GM18868 (cell line): ENCODE measurements around the gene PITPNB.

Experiments
- ATAC-seq: cut with Tn5 transposase; IDR thresholded peaks from one replicate; pipeline ENCODE4 v1.9.1; 2021; ENCODE audit warnings: mild to moderate bottlenecking, moderate library complexity; ENCODE audit not compliant: unreplicated experiment

PITPNB gene

GRCh38 chr22:27919942-27920755 lies 1.1 kb upstream of the PITPNB start:
- ATAC-seq = peak; percentile 31

DNA sequence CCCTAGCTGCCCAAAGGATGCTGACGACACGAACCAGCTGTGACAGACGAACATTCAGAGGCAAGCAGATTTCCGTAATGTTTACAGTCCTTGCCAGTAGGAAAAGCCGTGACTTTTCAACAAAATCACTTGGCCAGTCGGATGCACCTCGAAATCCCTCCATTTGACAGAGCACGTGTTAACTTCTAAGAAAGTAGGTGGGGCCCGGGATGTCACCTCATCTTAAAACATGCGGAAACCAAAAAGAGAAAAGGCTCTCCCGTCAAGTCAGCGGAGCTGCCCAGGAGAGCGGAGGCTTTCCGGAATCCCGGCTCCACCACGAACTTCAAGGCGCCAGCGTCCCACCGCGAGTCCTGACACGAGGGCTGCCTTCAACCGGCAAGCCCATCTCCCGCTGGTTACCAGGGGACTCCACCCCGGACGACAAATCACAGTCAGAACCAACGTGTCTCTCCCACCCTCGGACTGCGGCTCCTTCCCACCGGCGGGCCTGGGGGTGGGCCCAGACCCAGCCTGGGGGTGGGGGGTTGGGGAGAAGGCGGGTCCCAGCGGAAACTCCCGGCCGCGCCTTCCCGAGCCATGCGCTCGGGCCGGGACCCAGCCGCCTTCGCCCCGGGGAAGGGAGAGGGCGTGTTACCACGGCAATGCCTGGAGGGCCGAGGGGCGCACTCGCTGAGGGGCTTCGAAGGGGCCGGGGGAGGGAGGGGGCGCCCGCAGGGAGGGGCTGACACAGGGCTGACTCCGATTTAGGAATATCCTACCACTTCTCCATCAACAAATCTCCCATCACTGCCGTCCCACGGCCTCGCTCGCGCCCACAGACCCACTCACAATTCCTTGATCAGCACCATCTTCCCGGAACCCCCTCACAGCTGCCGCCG lies 475 bp downstream of the PITPNB start:
- peak; percentile 36 for ATAC-seq

- ATAC-seq = no peak
Observed at GRCh38 chr22:27915986-27916385, 3.1 kb downstream of the PITPNB start.

DNA sequence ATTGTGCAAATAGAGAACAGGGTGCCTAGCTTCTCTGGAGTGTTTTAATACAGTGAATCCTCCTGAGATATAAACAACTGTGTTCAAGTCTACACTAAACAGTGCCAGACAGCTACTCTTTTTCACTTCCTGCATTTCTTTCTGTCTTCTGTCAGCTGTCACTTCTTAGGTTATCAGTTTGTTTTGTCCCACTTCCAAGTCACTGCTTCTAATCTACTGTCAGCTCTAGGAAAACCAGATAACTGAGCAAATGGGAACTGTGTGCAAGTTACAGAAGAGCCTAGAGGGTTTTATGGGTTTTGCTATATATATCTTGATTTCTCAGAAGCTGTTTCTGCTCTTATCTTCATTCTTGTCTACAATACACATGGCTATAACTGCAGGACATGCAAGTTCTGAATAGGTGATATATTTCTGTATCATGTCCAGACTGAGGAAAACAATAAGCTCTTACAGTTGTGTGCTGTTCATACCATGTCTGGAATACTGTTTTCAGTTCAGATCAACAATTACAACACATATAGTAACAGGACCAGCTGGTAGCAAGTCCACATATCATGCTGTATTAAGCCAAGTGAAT lies 5.8 kb downstream of the PITPNB start:
- no peak for ATAC-seq

DNA sequence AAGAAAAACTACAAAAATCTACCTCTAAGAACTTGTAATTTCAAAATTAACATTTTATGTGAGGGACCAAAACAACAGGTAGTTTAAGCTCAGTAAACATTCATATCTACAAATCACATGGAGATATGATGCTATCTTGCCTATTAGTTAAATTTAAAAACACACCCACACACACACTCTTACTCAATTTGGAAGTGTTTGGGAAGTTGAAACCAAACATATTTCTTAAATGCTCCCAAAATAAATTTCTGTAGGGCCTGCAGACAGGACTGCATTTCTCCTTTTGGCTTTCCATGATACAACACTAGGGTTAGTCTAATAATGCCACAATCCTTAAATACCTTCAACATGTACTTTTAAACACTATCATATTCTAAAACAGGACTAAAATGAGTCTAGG lies 7.0 kb downstream of the PITPNB start:
- ATAC-seq = no peak

DNA sequence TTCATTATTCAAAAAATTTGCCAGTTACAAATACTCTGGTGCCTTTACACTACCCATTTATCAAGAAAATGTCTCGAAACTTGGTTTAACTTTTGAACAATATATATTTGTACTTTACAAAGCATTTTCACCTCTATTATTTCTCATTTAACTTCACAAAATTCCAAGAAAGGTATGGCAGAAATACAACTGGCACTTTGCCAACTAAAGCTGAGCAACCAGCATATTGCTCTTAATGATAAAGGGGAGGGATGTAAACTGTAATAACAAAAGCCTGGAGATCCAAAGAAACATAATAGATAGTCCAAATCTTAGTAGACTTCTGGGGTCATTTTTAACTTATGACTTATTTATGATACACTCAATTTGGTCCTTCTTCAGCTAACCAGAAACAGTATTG lies 7.7 kb downstream of the PITPNB start:
- no peak for ATAC-seq

- no peak for ATAC-seq
Observed at GRCh38 chr22:27906241-27906640, 12.8 kb downstream of the PITPNB start.

- ATAC-seq = no peak
Observed at GRCh38 chr22:27905653-27906052, 13.4 kb downstream of the PITPNB start.

DNA sequence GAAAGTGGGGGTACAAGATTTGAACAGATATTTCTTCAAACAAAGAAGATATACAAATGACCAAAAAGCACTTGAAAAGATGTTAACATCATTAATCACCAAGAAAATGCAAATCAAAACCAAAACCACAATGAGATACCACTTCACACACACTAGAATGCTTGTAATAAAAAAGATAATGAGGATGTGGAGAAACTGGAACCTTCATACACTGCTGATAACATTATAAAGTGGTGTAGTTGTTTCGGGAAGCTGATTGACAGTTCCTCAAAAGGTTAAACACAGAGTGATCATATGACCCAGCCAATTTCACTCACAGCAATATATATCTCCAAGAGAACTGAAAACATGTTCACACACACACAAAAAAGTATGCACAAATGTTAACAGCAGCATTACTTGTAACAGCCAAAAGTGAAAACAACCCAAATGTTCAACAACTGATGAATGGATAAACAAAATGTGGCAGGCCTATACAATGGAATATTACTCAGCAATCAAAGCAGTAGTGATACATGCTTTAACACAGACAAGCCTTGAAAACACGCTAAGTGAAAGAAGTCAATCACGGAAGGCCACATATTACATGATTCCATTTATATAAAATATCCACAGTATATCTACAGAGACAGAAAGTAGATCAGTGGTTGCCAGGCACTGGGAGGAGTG lies 15.1 kb downstream of the PITPNB start:
- ATAC-seq = no peak

GRCh38 chr22:27900153-27900552 lies 18.9 kb downstream of the PITPNB start:
- ATAC-seq = no peak

- peak; percentile 51 for ATAC-seq
Observed at GRCh38 chr22:27896245-27896644, 22.8 kb downstream of the PITPNB start.

DNA sequence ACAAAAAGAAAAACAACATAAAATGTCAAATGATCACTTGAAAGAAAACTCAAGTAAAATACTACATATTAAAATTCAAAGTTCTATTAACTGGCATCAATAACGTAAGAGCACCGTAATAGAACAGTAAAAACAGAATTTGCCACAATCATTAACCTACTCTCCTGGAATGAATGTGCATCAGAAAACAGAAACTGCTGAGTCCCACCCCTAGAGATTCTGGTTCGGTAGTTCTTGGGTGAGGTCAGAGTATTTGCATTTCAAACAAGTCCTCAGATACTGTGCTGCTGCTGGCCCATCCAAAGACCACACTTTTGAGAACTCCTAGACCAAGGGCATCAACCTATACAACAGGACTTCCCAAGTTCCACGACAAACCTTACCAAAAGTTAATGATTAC lies 23.5 kb downstream of the PITPNB start:
- ATAC-seq = peak; percentile 60

GRCh38 chr22:27892811-27893210 lies 26.2 kb downstream of the PITPNB start:
- no peak for ATAC-seq

GRCh38 chr22:27892064-27892463 lies 27.0 kb downstream of the PITPNB start:
- no peak for ATAC-seq

GRCh38 chr22:27888310-27888709 lies 30.7 kb downstream of the PITPNB start:
- no peak for ATAC-seq

DNA sequence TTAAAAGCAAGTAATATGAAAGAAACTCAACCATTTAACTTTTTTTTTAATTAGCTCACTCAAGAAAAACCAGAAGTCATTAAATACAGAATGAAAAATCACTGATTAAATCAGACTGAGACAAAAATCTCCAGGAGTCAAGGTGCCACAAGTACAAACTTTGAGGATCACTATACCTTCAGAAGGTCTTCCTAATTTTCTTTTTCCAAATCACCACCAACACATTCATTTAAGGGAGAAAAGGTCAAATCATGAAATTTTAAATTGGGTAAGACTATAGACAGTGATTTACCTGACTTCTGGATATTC lies 32.3 kb downstream of the PITPNB start:
- no peak for ATAC-seq

- no peak for ATAC-seq
Observed at GRCh38 chr22:27885977-27886842, 32.8 kb downstream of the PITPNB start.

DNA sequence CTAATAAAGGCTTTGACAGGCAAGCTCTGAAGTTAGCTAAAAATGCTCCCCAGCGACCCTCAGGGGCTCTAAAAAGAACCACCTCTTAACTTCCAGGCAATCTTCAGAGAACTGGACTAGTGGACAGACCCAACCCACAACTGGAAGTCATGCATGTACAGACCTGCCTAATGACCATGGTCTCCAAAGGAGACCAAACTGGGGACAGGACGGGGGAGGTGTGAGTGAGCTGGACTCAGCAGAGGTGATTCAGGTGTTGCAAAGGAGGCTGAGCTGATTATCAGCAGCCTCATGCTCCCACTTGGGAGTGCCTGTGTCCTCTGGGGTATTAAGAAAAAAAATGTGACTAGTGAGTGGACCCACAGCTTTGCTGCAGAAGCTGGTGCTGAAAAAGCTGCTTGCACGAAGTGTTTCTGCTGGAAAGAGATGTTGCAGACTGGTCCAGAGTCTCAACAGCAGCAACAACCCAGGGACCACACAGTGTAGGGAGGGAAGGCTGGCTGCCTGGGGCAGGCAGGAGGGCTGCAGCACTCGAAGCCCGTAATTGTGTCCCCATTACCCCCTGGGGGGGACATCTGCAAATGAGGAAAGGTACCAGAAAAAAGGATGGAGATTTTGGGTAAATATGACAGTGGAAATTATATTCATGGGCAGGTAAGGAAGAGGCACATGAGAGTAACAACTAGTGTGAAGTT lies 35.3 kb downstream of the PITPNB start:
- ATAC-seq = no peak

GRCh38 chr22:27882507-27883290 lies 36.4 kb downstream of the PITPNB start:
- no peak for ATAC-seq
